ENCODE data around the gene NCK2. TPM values are rescaled to one million over a fixed set of nuclear protein-coding genes. Genes with fewer than 3 reads are reported as not detected.

The NCK2 gene
- total and polyA plus RNA-seq, 2 of the 13 experiments (the other 11 are each of a cell fraction or from before 2014, with no cell fraction given): 14.8 to 23.5 TPM

DNA sequence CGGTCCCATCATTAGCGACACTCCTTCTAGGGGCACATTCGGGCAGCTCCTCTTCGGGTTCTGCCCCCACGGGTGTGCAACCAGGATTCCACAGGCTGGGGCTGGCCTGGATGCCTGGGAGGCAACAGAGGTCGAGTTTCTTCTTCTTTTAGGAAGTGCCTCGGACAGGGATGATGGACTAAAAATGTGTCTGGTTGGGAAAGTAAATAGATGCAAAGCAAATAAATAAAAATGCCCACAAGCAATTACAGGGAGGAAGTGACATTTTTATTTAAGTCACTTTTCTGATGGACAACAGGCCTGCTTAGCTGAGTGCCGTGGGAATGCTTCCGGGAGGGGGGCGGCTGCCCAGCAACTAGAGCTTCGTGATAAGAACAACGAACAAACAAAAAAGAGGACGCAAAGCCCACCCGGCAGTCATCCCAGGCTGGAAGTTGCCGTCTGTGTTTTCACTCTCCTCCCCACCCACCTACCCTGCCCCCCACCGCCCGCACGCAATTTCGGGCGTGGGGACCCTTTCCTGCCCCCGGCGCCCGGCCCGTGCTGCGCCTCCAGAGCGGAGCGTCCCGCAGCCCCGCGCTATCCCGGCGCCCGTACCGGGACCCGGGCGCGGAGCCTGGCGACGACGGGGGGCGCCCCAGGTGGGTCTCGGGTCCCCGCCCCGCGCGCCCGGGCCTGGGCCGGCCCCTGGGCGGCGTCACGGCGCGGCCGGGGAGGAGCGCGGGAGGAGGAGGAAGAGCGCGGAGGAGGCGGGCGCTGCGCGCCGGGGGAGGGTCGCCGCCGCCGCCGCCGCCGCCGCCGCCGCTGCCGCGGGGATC, 412 bp upstream of the NCK2 start (continued):
- TF ChIP-seq, protein P1, sequence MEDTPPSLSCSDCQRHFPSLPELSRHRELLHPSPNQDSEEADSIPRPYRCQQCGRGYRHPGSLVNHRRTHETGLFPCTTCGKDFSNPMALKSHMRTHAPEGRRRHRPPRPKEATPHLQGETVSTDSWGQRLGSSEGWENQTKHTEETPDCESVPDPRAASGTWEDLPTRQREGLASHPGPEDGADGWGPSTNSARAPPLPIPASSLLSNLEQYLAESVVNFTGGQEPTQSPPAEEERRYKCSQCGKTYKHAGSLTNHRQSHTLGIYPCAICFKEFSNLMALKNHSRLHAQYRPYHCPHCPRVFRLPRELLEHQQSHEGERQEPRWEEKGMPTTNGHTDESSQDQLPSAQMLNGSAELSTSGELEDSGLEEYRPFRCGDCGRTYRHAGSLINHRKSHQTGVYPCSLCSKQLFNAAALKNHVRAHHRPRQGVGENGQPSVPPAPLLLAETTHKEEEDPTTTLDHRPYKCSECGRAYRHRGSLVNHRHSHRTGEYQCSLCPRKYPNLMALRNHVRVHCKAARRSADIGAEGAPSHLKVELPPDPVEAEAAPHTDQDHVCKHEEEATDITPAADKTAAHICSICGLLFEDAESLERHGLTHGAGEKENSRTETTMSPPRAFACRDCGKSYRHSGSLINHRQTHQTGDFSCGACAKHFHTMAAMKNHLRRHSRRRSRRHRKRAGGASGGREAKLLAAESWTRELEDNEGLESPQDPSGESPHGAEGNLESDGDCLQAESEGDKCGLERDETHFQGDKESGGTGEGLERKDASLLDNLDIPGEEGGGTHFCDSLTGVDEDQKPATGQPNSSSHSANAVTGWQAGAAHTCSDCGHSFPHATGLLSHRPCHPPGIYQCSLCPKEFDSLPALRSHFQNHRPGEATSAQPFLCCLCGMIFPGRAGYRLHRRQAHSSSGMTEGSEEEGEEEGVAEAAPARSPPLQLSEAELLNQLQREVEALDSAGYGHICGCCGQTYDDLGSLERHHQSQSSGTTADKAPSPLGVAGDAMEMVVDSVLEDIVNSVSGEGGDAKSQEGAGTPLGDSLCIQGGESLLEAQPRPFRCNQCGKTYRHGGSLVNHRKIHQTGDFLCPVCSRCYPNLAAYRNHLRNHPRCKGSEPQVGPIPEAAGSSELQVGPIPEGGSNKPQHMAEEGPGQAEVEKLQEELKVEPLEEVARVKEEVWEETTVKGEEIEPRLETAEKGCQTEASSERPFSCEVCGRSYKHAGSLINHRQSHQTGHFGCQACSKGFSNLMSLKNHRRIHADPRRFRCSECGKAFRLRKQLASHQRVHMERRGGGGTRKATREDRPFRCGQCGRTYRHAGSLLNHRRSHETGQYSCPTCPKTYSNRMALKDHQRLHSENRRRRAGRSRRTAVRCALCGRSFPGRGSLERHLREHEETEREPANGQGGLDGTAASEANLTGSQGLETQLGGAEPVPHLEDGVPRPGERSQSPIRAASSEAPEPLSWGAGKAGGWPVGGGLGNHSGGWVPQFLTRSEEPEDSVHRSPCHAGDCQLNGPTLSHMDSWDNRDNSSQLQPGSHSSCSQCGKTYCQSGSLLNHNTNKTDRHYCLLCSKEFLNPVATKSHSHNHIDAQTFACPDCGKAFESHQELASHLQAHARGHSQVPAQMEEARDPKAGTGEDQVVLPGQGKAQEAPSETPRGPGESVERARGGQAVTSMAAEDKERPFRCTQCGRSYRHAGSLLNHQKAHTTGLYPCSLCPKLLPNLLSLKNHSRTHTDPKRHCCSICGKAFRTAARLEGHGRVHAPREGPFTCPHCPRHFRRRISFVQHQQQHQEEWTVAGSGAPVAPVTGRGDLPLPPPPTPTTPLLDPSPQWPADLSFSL (CRISPR knock-in tag; IDR thresholded peaks at IDR 0.05): no peak
- no peak for TF ChIP-seq ZNF839 (CRISPR knock-in tag; IDR thresholded peaks at IDR 0.05; ENCODE audit: borderline replicate concordance)
- TF ChIP-seq ELF3 (CRISPR knock-in tag; IDR thresholded peaks at IDR 0.05): no peak
- TF ChIP-seq PAX8 (CRISPR knock-in tag; IDR thresholded peaks at IDR 0.05; ENCODE audit: borderline replicate concordance): no peak
- peak; percentile 90 for TF ChIP-seq ZNF263 (CRISPR knock-in tag; IDR thresholded peaks at IDR 0.05)
- no peak for TF ChIP-seq ZNF383 (CRISPR knock-in tag; IDR thresholded peaks at IDR 0.05; ENCODE audit: borderline replicate concordance)
- TF ChIP-seq HCFC1 (IDR thresholded peaks at IDR 0.05; ENCODE audit: low read depth, low read length): no peak; the same call in 1 of the 2 replicates
- TF ChIP-seq YEATS2 (CRISPR knock-in tag; IDR thresholded peaks at IDR 0.05; ENCODE audit: borderline replicate concordance): no peak
- TF ChIP-seq, protein P2, sequence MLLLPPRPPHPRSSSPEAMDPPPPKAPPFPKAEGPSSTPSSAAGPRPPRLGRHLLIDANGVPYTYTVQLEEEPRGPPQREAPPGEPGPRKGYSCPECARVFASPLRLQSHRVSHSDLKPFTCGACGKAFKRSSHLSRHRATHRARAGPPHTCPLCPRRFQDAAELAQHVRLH (CRISPR knock-in tag; IDR thresholded peaks at IDR 0.05; ENCODE audit: borderline replicate concordance, low read depth): no peak
- no peak for TF ChIP-seq ZNF3 (CRISPR knock-in tag; IDR thresholded peaks at IDR 0.05)
- no peak for TF ChIP-seq ZNF30 (CRISPR knock-in tag; IDR thresholded peaks at IDR 0.05)
- no peak for TF ChIP-seq SP2 (CRISPR knock-in tag; IDR thresholded peaks at IDR 0.05)
- TF ChIP-seq ZC3H13 (CRISPR knock-in tag; IDR thresholded peaks at IDR 0.05): no peak
- TF ChIP-seq, protein P3, sequence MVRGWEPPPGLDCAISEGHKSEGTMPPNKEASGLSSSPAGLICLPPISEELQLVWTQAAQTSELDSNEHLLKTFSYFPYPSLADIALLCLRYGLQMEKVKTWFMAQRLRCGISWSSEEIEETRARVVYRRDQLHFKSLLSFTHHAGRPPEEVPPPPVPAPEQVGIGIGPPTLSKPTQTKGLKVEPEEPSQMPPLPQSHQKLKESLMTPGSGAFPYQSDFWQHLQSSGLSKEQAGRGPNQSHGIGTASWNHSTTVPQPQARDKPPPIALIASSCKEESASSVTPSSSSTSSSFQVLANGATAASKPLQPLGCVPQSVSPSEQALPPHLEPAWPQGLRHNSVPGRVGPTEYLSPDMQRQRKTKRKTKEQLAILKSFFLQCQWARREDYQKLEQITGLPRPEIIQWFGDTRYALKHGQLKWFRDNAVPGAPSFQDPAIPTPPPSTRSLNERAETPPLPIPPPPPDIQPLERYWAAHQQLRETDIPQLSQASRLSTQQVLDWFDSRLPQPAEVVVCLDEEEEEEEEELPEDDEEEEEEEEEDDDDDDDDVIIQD (CRISPR knock-in tag; IDR thresholded peaks at IDR 0.05; ENCODE audit: low read depth): no peak
- no peak for TF ChIP-seq MBNL3 (CRISPR knock-in tag; conservative IDR thresholded peaks at IDR 0.05)
- no peak for TF ChIP-seq ZNF879 (CRISPR knock-in tag; IDR thresholded peaks at IDR 0.05)
- TF ChIP-seq ZNF296 (CRISPR knock-in tag; conservative IDR thresholded peaks at IDR 0.05): no peak
- no peak for TF ChIP-seq YEATS4 (CRISPR knock-in tag; IDR thresholded peaks at IDR 0.05; ENCODE audit: borderline replicate concordance)
- TF ChIP-seq RNF219 (CRISPR knock-in tag; IDR thresholded peaks at IDR 0.05): no peak
- no peak for TF ChIP-seq ZNF644 (CRISPR knock-in tag; IDR thresholded peaks at IDR 0.05; ENCODE audit: low read depth)
- no peak for TF ChIP-seq ZNF782 (CRISPR knock-in tag; IDR thresholded peaks at IDR 0.05; ENCODE audit: borderline replicate concordance)

Measured in HepG2 (cell line).